Kidney epithelial cell (primary cell): ENCODE results near the gene MRPS10. TPM values are rescaled to one million over a fixed set of nuclear protein-coding genes. Genes with fewer than 3 reads are reported as not detected.
"Not testable (repeated sequence)": the region's sequence is repeated elsewhere in the genome, so short reads cannot be mapped to it uniquely, and the experiment has no call there.

ENCODE experiments used
- DNase-seq: peaks from one replicate; pipeline ENCODE4 v3.0.0-alpha.2; 2010; ENCODE audit warnings: low read depth
- H3K27me3 ChIP-seq: 2 replicates; pipeline ENCODE4 v1.6.0; 2011; ENCODE audit warnings: low read length; ENCODE audit not compliant: control insufficient read depth, insufficient read depth
- H3K36me3 ChIP-seq: 2 replicates; pipeline ENCODE4 v1.5.1; 2011; ENCODE audit warnings: low read length; ENCODE audit not compliant: control insufficient read depth, insufficient read depth
- H3K4me3 ChIP-seq: 2 replicates; pipeline ENCODE4 v1.5.1; 2011; ENCODE audit warnings: low read depth, mild to moderate bottlenecking, control low read depth, low read length
- CTCF ChIP-seq: IDR thresholded peaks from 2 replicates; pipeline ENCODE4 v1.5.1; 2011; ENCODE audit warnings: mild to moderate bottlenecking, moderate library complexity, low read length, control low read depth, inconsistent platforms; ENCODE audit not compliant: insufficient read depth, poor library complexity, severe bottlenecking
- total RNA-seq: library from RNA; depleted of rRNA; stranded (reverse); fragments of >200 nt; gene quantifications from 2 replicates; pipeline ENCODE4 v1.2.3, GENCODE V29; 2015

The MRPS10 gene
- total RNA-seq, 1 donor from 2014 or later: 53.1 TPM

GRCh38 chr6:42194056-42194455, 23.6 kb downstream of the MRPS10 start:
- TF ChIP-seq CTCF: no peak
- no peak for DNase-seq
- no peak overlapping the region for H3K4me3 ChIP-seq

GRCh38 chr6:42193491-42193894, 24.2 kb downstream of the MRPS10 start:
- no peak for DNase-seq
- no peak overlapping the region for H3K4me3 ChIP-seq
- no peaks in the 10 kb centered on the region for H3K36me3 ChIP-seq
- H3K27me3 ChIP-seq: no peaks in the 10 kb centered on the region
- no peak for TF ChIP-seq CTCF

More at GRCh38 chr6:42194056-42194455, 23.6 kb downstream of the MRPS10 start:
- Histone ChIP-seq H3K27me3 (no peaks in the 10 kb centered on the region), H3K36me3 (no peaks in the 10 kb centered on the region)

GRCh38 chr6:42192385-42192784, 25.3 kb downstream of the MRPS10 start:
- H3K27me3 ChIP-seq, H3K36me3 ChIP-seq, H3K4me3 ChIP-seq, DNase-seq: not testable (repeated sequence)

- Histone ChIP-seq H3K36me3 (no peaks in the 10 kb centered on the region), H3K4me3 (no peak overlapping the region), H3K27me3 (peaks cover 2% of the 10 kb centered on the region)
- DNase-seq: no peak
- TF ChIP-seq CTCF: no peak
Observed at GRCh38 chr6:42190554-42191183, 27.0 kb downstream of the MRPS10 start.

GRCh38 chr6:42188406-42188805, 29.3 kb downstream of the MRPS10 start:
- no peaks in the 10 kb centered on the region for H3K36me3 ChIP-seq
- peaks cover 5% of the 10 kb centered on the region for H3K27me3 ChIP-seq
- DNase-seq: no peak
- no peak overlapping the region for H3K4me3 ChIP-seq
- no peak for TF ChIP-seq CTCF

- no peak overlapping the region for H3K4me3 ChIP-seq
- H3K27me3 ChIP-seq: peaks cover 5% of the 10 kb centered on the region
- H3K36me3 ChIP-seq: no peaks in the 10 kb centered on the region
- DNase-seq: no peak
- TF ChIP-seq CTCF: no peak
Observed at GRCh38 chr6:42185597-42185996, 32.1 kb downstream of the MRPS10 start.
